GM23338 (cell line): ENCODE data around the gene ZSWIM1. TPM values are rescaled to one million over a fixed set of nuclear protein-coding genes. Genes with fewer than 3 reads are reported as not detected.

Experiments
- ATAC-seq: fragments of 200-7000 bp; cut with Tn5 transposase; 3 replicates; pipeline ENCODE4 v1.9.1; 2020
- DNase-seq: peaks from one replicate; pipeline ENCODE4 v3.0.0-alpha.2; 2015; ENCODE audit warnings: low spot score
- H2AFZ ChIP-seq: fragments of 200-600 bp; sonication (generic); 2 replicates; pipeline ENCODE4 v1.8.0; 2016; ENCODE audit warnings: antibody characterized with exemption, mild to moderate bottlenecking, moderate library complexity
- H3F3A ChIP-seq: fragments of 200-600 bp; sonication (generic); replicated peaks from 2 replicates; pipeline ENCODE4 v1.8.0; 2017; ENCODE audit warnings: antibody characterized with exemption, mixed run types, low read depth
- H3K27ac ChIP-seq: fragments of 200-600 bp; sonication (generic); 2 replicates; pipeline ENCODE4 v1.6.1; 2016; ENCODE audit warnings: low read depth
- H3K27me3 ChIP-seq: fragments of 200-600 bp; sonication (generic); 2 replicates; pipeline ENCODE4 v1.8.0; 2016; ENCODE audit warnings: mild to moderate bottlenecking, mixed run types, moderate library complexity; ENCODE audit not compliant: insufficient read depth
- H3K36me3 ChIP-seq: fragments of 200-600 bp; sonication (generic); 2 replicates; pipeline ENCODE4 v1.8.0; 2016; ENCODE audit warnings: mild to moderate bottlenecking; ENCODE audit not compliant: insufficient read depth
- H3K4me1 ChIP-seq: fragments of 200-600 bp; sonication (generic); 2 replicates; pipeline ENCODE4 v1.8.0; 2016; ENCODE audit warnings: mild to moderate bottlenecking, moderate library complexity; ENCODE audit not compliant: insufficient read depth
- H3K4me2 ChIP-seq: fragments of 200-600 bp; sonication (generic); 2 replicates; pipeline ENCODE4 v1.7.1; 2017; ENCODE audit warnings: mixed run types
- H3K4me3 ChIP-seq: fragments of 200-600 bp; sonication (generic); 2 replicates; pipeline ENCODE4 v1.6.1; 2016; ENCODE audit warnings: mixed run types
- H3K79me2 ChIP-seq: fragments of 200-600 bp; sonication (generic); replicated peaks from 2 replicates; pipeline ENCODE4 v1.8.0; 2017; ENCODE audit warnings: mild to moderate bottlenecking; ENCODE audit not compliant: insufficient read depth
- H3K9me2 ChIP-seq: fragments of 200-600 bp; sonication (generic); 2 replicates; pipeline ENCODE4 v1.8.0; 2017; ENCODE audit not compliant: insufficient read depth
- H4K20me1 ChIP-seq: fragments of 200-600 bp; sonication (generic); replicated peaks from 2 replicates; pipeline ENCODE4 v1.8.0; 2017; ENCODE audit warnings: mild to moderate bottlenecking; ENCODE audit not compliant: insufficient read depth
- H3K27ac Mint-ChIP-seq: 2 replicates; pipeline ENCODE4 v1.8.0; 2020; ENCODE audit warnings: inconsistent platforms, mild to moderate bottlenecking, moderate library complexity, mixed read lengths
- H3K27me3 Mint-ChIP-seq: 3 replicates; pipeline ENCODE4 v1.8.0; 2022; ENCODE audit warnings: low read depth, mild to moderate bottlenecking, moderate library complexity, mixed read lengths, inconsistent platforms; ENCODE audit not compliant: insufficient read depth, poor library complexity
- H3K36me3 Mint-ChIP-seq: 3 replicates; pipeline ENCODE4 v1.8.0; 2021; ENCODE audit warnings: low read depth, mild to moderate bottlenecking, inconsistent platforms, moderate library complexity, mixed read lengths
- H3K4me1 Mint-ChIP-seq: 3 replicates; pipeline ENCODE4 v1.8.0; 2020; ENCODE audit warnings: mild to moderate bottlenecking, inconsistent platforms, mixed read lengths
- H3K4me3 Mint-ChIP-seq: 3 replicates; pipeline ENCODE4 v1.8.0; 2021; ENCODE audit warnings: moderate library complexity, mild to moderate bottlenecking, inconsistent platforms, mixed read lengths
- H3K9me3 Mint-ChIP-seq: 3 replicates; pipeline ENCODE4 v1.8.0; 2020; ENCODE audit warnings: moderate library complexity, mild to moderate bottlenecking, inconsistent platforms, mixed read lengths
- CREB1 ChIP-seq: fragments of 250-450 bp; sonication (Bioruptor Pico); IDR thresholded peaks from 2 replicates; pipeline ENCODE4 v1.5.0; 2020; ENCODE audit warnings: low read depth, mild to moderate bottlenecking, moderate library complexity
- EZH2 ChIP-seq: fragments of 200-600 bp; sonication (generic); IDR thresholded peaks from one replicate; pipeline ENCODE4 v1.8.0; 2017; ENCODE audit warnings: antibody characterized with exemption, mild to moderate bottlenecking, low read depth; ENCODE audit not compliant: unreplicated experiment
- EZH2phosphoT487 ChIP-seq: fragments of 200-600 bp; sonication (generic); IDR thresholded peaks from one replicate; pipeline ENCODE4 v1.8.1; 2018; ENCODE audit warnings: antibody characterized with exemption; ENCODE audit not compliant: unreplicated experiment
- JUNB ChIP-seq: IDR thresholded peaks from one replicate; pipeline ENCODE4 v1.6.1; 2016; ENCODE audit warnings: antibody characterized with exemption; ENCODE audit not compliant: unreplicated experiment
- NANOG ChIP-seq: IDR thresholded peaks from 2 replicates; pipeline ENCODE4 v1.6.1; 2016; ENCODE audit warnings: antibody characterized with exemption, borderline replicate concordance
- POLR2AphosphoS5 ChIP-seq: IDR thresholded peaks from 2 replicates; pipeline ENCODE4 v1.6.1; 2016; ENCODE audit warnings: antibody characterized with exemption, low read depth
- STAT1 ChIP-seq: IDR thresholded peaks from one replicate; pipeline ENCODE4 v1.6.1; 2016; ENCODE audit warnings: antibody characterized with exemption; ENCODE audit not compliant: unreplicated experiment
- ZNF114 ChIP-seq: fragments of 250-450 bp; sonication (Bioruptor Pico); IDR thresholded peaks from 2 replicates; pipeline ENCODE4 v1.5.0; 2020; ENCODE audit warnings: mild to moderate bottlenecking, moderate library complexity
- ZNF331 ChIP-seq: fragments of 250-450 bp; sonication (Bioruptor Pico); IDR thresholded peaks from 2 replicates; pipeline ENCODE4 v1.5.0; 2020; ENCODE audit warnings: low read depth, mild to moderate bottlenecking, moderate library complexity
- polyA plus RNA-seq: library from polyadenylated mRNA; unstranded; fragments of >200 nt; fragmentation: Nextera tagmentation; extraction: Ambion mirVana; gene quantifications from 2 replicates; pipeline ENCODE4 v1.2.1, GENCODE V29; 2016
- total RNA-seq: library from RNA; depleted of rRNA; stranded (reverse); fragments of >200 nt; shearing (Covaris generic); gene quantifications from 2 replicates; pipeline ENCODE4 v1.2.3, GENCODE V29; 2014
- TF ChIP-seq, protein P1 (sequence below), 2 experiments: fragments of 200-600 bp in 1 of 2; sonication (generic) in 1 of 2; conservative IDR thresholded peaks; 2 replicates each; pipeline versions ENCODE4 v1.5.1 to v1.6.1; 2016 to 2017; ENCODE audit warnings: antibody characterized with exemption in 2 of 2, low read depth in 2 of 2, mild to moderate bottlenecking in 2 of 2, moderate library complexity in 1 of 2
- TF ChIP-seq, protein P2 (sequence below): fragments of 250-450 bp; sonication (Bioruptor Pico); IDR thresholded peaks from 2 replicates; pipeline ENCODE4 v1.5.0; 2020; ENCODE audit warnings: mild to moderate bottlenecking, moderate library complexity
- TF ChIP-seq, protein P3 (sequence below): IDR thresholded peaks from 2 replicates; pipeline ENCODE4 v1.6.1; 2016; ENCODE audit warnings: antibody characterized with exemption
- TF ChIP-seq, protein P4 (sequence below): IDR thresholded peaks from one replicate; pipeline ENCODE4 v1.6.1; 2018; ENCODE audit warnings: antibody characterized with exemption; ENCODE audit not compliant: unreplicated experiment

Gene ZSWIM1
- total and polyA plus RNA-seq, 2 experiments from 2014 or later: 11.5 to 16.2 TPM

DNA sequence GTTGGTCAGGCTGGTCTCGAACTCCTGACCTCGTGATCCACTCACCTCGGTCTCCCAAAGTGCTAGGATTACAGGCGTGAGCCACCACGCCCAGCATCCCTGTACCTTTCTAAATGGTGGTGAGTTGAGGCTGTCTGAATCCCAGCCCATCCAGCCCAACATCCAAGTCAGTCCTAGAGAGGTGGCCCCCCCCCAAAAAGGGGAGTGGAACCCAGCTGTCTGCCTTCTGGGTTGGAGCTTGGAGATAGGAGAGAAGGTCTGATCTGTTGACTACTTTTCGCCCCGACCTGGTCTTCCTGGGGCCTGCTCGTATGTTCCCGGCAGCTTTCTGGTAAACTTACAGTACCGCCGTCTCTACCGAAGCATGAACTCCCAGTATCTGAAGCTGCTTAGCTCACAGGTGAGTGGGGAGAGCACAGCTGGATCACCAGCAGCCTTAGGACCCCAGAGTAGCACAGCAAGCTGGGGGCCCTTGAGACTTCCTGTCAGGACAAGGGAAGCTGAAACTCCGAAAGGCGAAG, 15.7 kb downstream of the ZSWIM1 start:
- H3K79me2 ChIP-seq: no peaks in the 10 kb centered on the region
- peaks cover 55% of the 10 kb centered on the region for H3K36me3 Mint-ChIP-seq
- no peak overlapping the region for H3K4me3 ChIP-seq
- H3K4me3 Mint-ChIP-seq: no peak overlapping the region
- H3K4me2 ChIP-seq: no peak overlapping the region
- no peaks in the 10 kb centered on the region for H3K27me3 ChIP-seq
- TF ChIP-seq EZH2phosphoT487: no peak
- no peak for TF ChIP-seq JUNB
- TF ChIP-seq, protein P1, sequence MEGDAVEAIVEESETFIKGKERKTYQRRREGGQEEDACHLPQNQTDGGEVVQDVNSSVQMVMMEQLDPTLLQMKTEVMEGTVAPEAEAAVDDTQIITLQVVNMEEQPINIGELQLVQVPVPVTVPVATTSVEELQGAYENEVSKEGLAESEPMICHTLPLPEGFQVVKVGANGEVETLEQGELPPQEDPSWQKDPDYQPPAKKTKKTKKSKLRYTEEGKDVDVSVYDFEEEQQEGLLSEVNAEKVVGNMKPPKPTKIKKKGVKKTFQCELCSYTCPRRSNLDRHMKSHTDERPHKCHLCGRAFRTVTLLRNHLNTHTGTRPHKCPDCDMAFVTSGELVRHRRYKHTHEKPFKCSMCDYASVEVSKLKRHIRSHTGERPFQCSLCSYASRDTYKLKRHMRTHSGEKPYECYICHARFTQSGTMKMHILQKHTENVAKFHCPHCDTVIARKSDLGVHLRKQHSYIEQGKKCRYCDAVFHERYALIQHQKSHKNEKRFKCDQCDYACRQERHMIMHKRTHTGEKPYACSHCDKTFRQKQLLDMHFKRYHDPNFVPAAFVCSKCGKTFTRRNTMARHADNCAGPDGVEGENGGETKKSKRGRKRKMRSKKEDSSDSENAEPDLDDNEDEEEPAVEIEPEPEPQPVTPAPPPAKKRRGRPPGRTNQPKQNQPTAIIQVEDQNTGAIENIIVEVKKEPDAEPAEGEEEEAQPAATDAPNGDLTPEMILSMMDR (conservative IDR thresholded peaks at IDR 0.05; ENCODE audit: low read depth in 2 of 2): no peak
- no peak for TF ChIP-seq ZNF114 (CRISPR knock-in tag)
- TF ChIP-seq, protein P2, sequence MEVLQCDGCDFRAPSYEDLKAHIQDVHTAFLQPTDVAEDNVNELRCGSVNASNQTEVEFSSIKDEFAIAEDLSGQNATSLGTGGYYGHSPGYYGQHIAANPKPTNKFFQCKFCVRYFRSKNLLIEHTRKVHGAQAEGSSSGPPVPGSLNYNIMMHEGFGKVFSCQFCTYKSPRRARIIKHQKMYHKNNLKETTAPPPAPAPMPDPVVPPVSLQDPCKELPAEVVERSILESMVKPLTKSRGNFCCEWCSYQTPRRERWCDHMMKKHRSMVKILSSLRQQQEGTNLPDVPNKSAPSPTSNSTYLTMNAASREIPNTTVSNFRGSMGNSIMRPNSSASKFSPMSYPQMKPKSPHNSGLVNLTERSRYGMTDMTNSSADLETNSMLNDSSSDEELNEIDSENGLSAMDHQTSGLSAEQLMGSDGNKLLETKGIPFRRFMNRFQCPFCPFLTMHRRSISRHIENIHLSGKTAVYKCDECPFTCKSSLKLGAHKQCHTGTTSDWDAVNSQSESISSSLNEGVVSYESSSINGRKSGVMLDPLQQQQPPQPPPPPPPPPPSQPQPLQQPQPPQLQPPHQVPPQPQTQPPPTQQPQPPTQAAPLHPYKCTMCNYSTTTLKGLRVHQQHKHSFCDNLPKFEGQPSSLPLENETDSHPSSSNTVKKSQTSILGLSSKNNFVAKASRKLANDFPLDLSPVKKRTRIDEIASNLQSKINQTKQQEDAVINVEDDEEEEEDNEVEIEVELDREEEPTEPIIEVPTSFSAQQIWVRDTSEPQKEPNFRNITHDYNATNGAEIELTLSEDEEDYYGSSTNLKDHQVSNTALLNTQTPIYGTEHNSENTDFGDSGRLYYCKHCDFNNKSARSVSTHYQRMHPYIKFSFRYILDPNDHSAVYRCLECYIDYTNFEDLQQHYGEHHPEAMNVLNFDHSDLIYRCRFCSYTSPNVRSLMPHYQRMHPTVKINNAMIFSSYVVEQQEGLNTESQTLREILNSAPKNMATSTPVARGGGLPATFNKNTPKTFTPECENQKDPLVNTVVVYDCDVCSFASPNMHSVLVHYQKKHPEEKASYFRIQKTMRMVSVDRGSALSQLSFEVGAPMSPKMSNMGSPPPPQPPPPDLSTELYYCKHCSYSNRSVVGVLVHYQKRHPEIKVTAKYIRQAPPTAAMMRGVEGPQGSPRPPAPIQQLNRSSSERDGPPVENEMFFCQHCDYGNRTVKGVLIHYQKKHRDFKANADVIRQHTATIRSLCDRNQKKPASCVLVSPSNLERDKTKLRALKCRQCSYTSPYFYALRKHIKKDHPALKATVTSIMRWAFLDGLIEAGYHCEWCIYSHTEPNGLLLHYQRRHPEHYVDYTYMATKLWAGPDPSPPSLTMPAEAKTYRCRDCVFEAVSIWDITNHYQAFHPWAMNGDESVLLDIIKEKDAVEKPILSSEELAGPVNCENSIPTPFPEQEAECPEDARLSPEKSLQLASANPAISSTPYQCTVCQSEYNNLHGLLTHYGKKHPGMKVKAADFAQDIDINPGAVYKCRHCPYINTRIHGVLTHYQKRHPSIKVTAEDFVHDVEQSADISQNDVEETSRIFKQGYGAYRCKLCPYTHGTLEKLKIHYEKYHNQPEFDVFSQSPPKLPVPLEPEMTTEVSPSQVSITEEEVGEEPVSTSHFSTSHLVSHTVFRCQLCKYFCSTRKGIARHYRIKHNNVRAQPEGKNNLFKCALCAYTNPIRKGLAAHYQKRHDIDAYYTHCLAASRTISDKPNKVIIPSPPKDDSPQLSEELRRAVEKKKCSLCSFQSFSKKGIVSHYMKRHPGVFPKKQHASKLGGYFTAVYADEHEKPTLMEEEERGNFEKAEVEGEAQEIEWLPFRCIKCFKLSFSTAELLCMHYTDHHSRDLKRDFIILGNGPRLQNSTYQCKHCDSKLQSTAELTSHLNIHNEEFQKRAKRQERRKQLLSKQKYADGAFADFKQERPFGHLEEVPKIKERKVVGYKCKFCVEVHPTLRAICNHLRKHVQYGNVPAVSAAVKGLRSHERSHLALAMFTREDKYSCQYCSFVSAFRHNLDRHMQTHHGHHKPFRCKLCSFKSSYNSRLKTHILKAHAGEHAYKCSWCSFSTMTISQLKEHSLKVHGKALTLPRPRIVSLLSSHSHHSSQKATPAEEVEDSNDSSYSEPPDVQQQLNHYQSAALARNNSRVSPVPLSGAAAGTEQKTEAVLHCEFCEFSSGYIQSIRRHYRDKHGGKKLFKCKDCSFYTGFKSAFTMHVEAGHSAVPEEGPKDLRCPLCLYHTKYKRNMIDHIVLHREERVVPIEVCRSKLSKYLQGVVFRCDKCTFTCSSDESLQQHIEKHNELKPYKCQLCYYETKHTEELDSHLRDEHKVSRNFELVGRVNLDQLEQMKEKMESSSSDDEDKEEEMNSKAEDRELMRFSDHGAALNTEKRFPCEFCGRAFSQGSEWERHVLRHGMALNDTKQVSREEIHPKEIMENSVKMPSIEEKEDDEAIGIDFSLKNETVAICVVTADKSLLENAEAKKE (CRISPR knock-in tag): no peak
- TF ChIP-seq NANOG: no peak
- TF ChIP-seq STAT1: no peak
- TF ChIP-seq, protein P3, sequence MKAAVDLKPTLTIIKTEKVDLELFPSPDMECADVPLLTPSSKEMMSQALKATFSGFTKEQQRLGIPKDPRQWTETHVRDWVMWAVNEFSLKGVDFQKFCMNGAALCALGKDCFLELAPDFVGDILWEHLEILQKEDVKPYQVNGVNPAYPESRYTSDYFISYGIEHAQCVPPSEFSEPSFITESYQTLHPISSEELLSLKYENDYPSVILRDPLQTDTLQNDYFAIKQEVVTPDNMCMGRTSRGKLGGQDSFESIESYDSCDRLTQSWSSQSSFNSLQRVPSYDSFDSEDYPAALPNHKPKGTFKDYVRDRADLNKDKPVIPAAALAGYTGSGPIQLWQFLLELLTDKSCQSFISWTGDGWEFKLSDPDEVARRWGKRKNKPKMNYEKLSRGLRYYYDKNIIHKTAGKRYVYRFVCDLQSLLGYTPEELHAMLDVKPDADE: no peak
- TF ChIP-seq, protein P4, sequence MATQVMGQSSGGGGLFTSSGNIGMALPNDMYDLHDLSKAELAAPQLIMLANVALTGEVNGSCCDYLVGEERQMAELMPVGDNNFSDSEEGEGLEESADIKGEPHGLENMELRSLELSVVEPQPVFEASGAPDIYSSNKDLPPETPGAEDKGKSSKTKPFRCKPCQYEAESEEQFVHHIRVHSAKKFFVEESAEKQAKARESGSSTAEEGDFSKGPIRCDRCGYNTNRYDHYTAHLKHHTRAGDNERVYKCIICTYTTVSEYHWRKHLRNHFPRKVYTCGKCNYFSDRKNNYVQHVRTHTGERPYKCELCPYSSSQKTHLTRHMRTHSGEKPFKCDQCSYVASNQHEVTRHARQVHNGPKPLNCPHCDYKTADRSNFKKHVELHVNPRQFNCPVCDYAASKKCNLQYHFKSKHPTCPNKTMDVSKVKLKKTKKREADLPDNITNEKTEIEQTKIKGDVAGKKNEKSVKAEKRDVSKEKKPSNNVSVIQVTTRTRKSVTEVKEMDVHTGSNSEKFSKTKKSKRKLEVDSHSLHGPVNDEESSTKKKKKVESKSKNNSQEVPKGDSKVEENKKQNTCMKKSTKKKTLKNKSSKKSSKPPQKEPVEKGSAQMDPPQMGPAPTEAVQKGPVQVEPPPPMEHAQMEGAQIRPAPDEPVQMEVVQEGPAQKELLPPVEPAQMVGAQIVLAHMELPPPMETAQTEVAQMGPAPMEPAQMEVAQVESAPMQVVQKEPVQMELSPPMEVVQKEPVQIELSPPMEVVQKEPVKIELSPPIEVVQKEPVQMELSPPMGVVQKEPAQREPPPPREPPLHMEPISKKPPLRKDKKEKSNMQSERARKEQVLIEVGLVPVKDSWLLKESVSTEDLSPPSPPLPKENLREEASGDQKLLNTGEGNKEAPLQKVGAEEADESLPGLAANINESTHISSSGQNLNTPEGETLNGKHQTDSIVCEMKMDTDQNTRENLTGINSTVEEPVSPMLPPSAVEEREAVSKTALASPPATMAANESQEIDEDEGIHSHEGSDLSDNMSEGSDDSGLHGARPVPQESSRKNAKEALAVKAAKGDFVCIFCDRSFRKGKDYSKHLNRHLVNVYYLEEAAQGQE: no peak
- no peak for TF ChIP-seq ZNF331 (CRISPR knock-in tag)
- no peak for TF ChIP-seq CREB1 (CRISPR knock-in tag)
- TF ChIP-seq EZH2: no peak
- TF ChIP-seq POLR2AphosphoS5: no peak; the same call in 1 of the 2 replicates
- no peak for ATAC-seq
- H2AFZ ChIP-seq: no peak overlapping the region
- no peaks in the 10 kb centered on the region for H3K4me1 ChIP-seq
- H3F3A ChIP-seq: 0 out of 2 replicates have a peak, but pooled peaks cover 6% of the 10 kb centered on the region
- H3K9me3 Mint-ChIP-seq: no peaks in the 10 kb centered on the region
- H4K20me1 ChIP-seq: no peaks in the 10 kb centered on the region; the same call in 1 of the 2 replicates
- no peak overlapping the region for H3K27ac ChIP-seq
- 0 out of 2 replicates have a peak, but pooled peaks cover 7% of the 10 kb centered on the region for H3K36me3 ChIP-seq
- peaks cover 8% of the 10 kb centered on the region; the same call in 1 of the 3 replicates for H3K4me1 Mint-ChIP-seq
- peaks cover 19% of the 10 kb centered on the region for H3K27me3 Mint-ChIP-seq
- no peak for DNase-seq
- no peak overlapping the region for H3K27ac Mint-ChIP-seq
- no peaks in the 10 kb centered on the region for H3K9me2 ChIP-seq
